Thymus (tissue), 11 donors: ENCODE measurements around the gene PSMD13. TPM values are rescaled to one million over a fixed set of nuclear protein-coding genes. Genes with fewer than 3 reads are reported as not detected.

Experiments
- DNase-seq, 9 donors: peaks; one replicate each; pipeline ENCODE4 v3.0.0-alpha.2; 2013; ENCODE audit warnings: low spot score in 9 of 9, low read depth in 6 of 9, missing footprints in 1 of 9
- H3K27ac ChIP-seq, 2 donors: one replicate each; pipeline ENCODE4 v1.5.1; 2013; ENCODE audit warnings: control low read depth in 1 of 2, low read depth in 1 of 2, low read length in 1 of 2, mild to moderate bottlenecking in 1 of 2, moderate library complexity in 1 of 2
- H3K27me3 ChIP-seq, 2 donors: one replicate each; pipeline ENCODE4 v1.5.1; 2013; ENCODE audit warnings: low read length in 1 of 2; ENCODE audit not compliant: control insufficient read depth in 2 of 2, insufficient read depth in 1 of 2
- H3K36me3 ChIP-seq, 2 donors: one replicate each; pipeline ENCODE4 v1.5.1; 2013; ENCODE audit warnings: low read length in 1 of 2, mild to moderate bottlenecking in 1 of 2, moderate library complexity in 1 of 2; ENCODE audit not compliant: control insufficient read depth in 2 of 2, insufficient read depth in 2 of 2
- H3K4me1 ChIP-seq, 2 donors: one replicate each; pipeline ENCODE4 v1.5.1; 2013; ENCODE audit warnings: low read length in 2 of 2; ENCODE audit not compliant: control insufficient read depth in 2 of 2, insufficient read depth in 2 of 2
- H3K4me3 ChIP-seq, 2 donors: one replicate each; pipeline ENCODE4 v1.5.1; 2013; ENCODE audit warnings: low read length in 2 of 2, control low read depth in 1 of 2, mild to moderate bottlenecking in 1 of 2
- H3K9me3 ChIP-seq, 2 donors: one replicate each; pipeline ENCODE4 v1.5.1; 2013; ENCODE audit warnings: low read length in 1 of 2, mild to moderate bottlenecking in 1 of 2; ENCODE audit not compliant: control insufficient read depth in 2 of 2, insufficient read depth in 1 of 2
- WGBS: extraction: QIAGEN DNeasy Blood & Tissue Kit; methylation state at CpG from one replicate; pipeline ENCODE4 v1.1.7; 2013; 5-methylcytosine and 5-hydroxymethylcytosine counted together
- polyA plus RNA-seq: library from polyadenylated mRNA; stranded (reverse); fragments of 200-250 nt; gene quantifications from one replicate; pipeline ENCODE4 v1.2.3, GENCODE V29; 2013
- total RNA-seq: library from RNA; stranded (reverse); fragments of 120-200 nt; gene quantifications from one replicate; pipeline ENCODE4 v1.2.4, GENCODE V29; 2013
- donor health status: healthy.

PSMD13 gene
- total and polyA plus RNA-seq, 2 donors, result 134 to 192 TPM

GRCh38 chr11:291281-292210 lies 54.8 kb downstream of the PSMD13 start:
- no peak for DNase-seq
- Histone ChIP-seq H3K4me1 (peaks cover 12 to 65% of the 10 kb centered on the region in 2 donors), H3K27ac (peak overlapping the region in 1 of 2 donors; percentile 93), H3K36me3 (peaks cover 12 to 42% of the 10 kb centered on the region in 2 donors), H3K27me3 (peaks cover 0 to 18% of the 10 kb centered on the region in 2 donors), H3K4me3 (no peak overlapping the region), H3K9me3 (no peaks in the 10 kb centered on the region)
- WGBS, result 97% methylated on average over 44 of the region's 44 CpGs

- Histone ChIP-seq H3K27me3 (peaks cover 0 to 12% of the 10 kb centered on the region in 2 donors), H3K4me1 (peaks cover 10 to 66% of the 10 kb centered on the region in 2 donors), H3K36me3 (peaks cover 12 to 40% of the 10 kb centered on the region in 2 donors), H3K27ac (no peak overlapping the region), H3K9me3 (no peaks in the 10 kb centered on the region), H3K4me3 (no peak overlapping the region)
- no peak for DNase-seq
- WGBS, result 94% methylated on average over 29 of the region's 29 CpGs
These were observed 55.7 kb downstream of the PSMD13 start for GRCh38 chr11:292211-293121.

- DNase-seq, result no peak
- H3K36me3 ChIP-seq, result peaks cover 12 to 40% of the 10 kb centered on the region in 2 donors
- no peak overlapping the region for H3K27ac ChIP-seq
- H3K4me1 ChIP-seq, result peaks cover 10 to 66% of the 10 kb centered on the region in 2 donors
- H3K4me3 ChIP-seq, result no peak overlapping the region
- 95% methylated on average over 18 of the region's 18 CpGs for WGBS
- no peaks in the 10 kb centered on the region for H3K9me3 ChIP-seq
- peaks cover 0 to 9% of the 10 kb centered on the region in 2 donors for H3K27me3 ChIP-seq
These were observed 56.6 kb downstream of the PSMD13 start for GRCh38 chr11:293271-293851.

GRCh38 chr11:293852-294661 lies 57.3 kb downstream of the PSMD13 start:
- Histone ChIP-seq H3K27me3 (peaks cover 0 to 11% of the 10 kb centered on the region in 2 donors), H3K36me3 (peaks cover 12 to 40% of the 10 kb centered on the region in 2 donors), H3K27ac (no peak overlapping the region), H3K4me3 (no peak overlapping the region), H3K9me3 (no peaks in the 10 kb centered on the region), H3K4me1 (peaks cover 10 to 67% of the 10 kb centered on the region in 2 donors)
- WGBS, result 95% methylated on average over 27 of the region's 27 CpGs
- DNase-seq, result no peak

- DNase-seq, result no peak
These were observed 58.0 kb downstream of the PSMD13 start for GRCh38 chr11:294780-295179.

GRCh38 chr11:295351-296170 lies 58.8 kb downstream of the PSMD13 start:
- 87% methylated on average over 26 of the region's 26 CpGs for WGBS
- Histone ChIP-seq H3K4me3 (no peak overlapping the region), H3K27ac (no peak overlapping the region), H3K9me3 (peaks cover 0 to 5% of the 10 kb centered on the region in 2 donors), H3K27me3 (peaks cover 0 to 24% of the 10 kb centered on the region in 2 donors), H3K4me1 (peaks cover 0 to 60% of the 10 kb centered on the region in 2 donors), H3K36me3 (peaks cover 12 to 40% of the 10 kb centered on the region in 2 donors)
- peak in 1 of 9 donors; percentile 40 for DNase-seq

More at GRCh38 chr11:294780-295179, 58.0 kb downstream of the PSMD13 start:
- Histone ChIP-seq H3K4me3 (no peak overlapping the region), H3K9me3 (no peaks in the 10 kb centered on the region), H3K4me1 (peaks cover 4 to 66% of the 10 kb centered on the region in 2 donors), H3K27ac (no peak overlapping the region), H3K27me3 (peaks cover 0 to 17% of the 10 kb centered on the region in 2 donors), H3K36me3 (peaks cover 12 to 40% of the 10 kb centered on the region in 2 donors)
- 97% methylated on average over 16 of the region's 16 CpGs for WGBS

GRCh38 chr11:296171-297050 lies 59.6 kb downstream of the PSMD13 start:
- WGBS, result 90% methylated on average over 35 of the region's 35 CpGs
- no peak overlapping the region for H3K4me3 ChIP-seq
- peaks cover 12 to 39% of the 10 kb centered on the region in 2 donors for H3K36me3 ChIP-seq
- H3K27me3 ChIP-seq, result peaks cover 0 to 29% of the 10 kb centered on the region in 2 donors
- H3K27ac ChIP-seq, result no peak overlapping the region
- H3K9me3 ChIP-seq, result peaks cover 0 to 5% of the 10 kb centered on the region in 2 donors
- no peak for DNase-seq
- peaks cover 0 to 52% of the 10 kb centered on the region in 2 donors for H3K4me1 ChIP-seq
